Keratinocyte (primary cell): ENCODE results near the gene METTL24. TPM values are rescaled to one million over a fixed set of nuclear protein-coding genes. Genes with fewer than 3 reads are reported as not detected.

ENCODE experiments used
- DNase-seq: peaks from one replicate; pipeline ENCODE4 v3.0.0-alpha.2; 2011; ENCODE audit warnings: low read depth, missing footprints, low spot score
- FAIRE-seq: peaks from 2 replicates; lab custom pipeline; 2011; peaks lifted over from hg19 to GRCh38; lab: Jason Lieb, UNC
- H2AFZ ChIP-seq: 2 replicates; pipeline ENCODE4 v1.6.0; 2012; ENCODE audit warnings: low read length, control low read depth, inconsistent platforms; ENCODE audit not compliant: control insufficient read depth
- H3K27ac ChIP-seq: 2 replicates; pipeline ENCODE4 v1.5.1; 2011; ENCODE audit warnings: low read length; ENCODE audit not compliant: control insufficient read depth, insufficient read depth
- H3K27me3 ChIP-seq: 3 replicates; pipeline ENCODE4 v1.6.0; 2011; ENCODE audit warnings: low read length; ENCODE audit not compliant: control insufficient read depth, insufficient read depth; ENCODE audit errors: extremely low read depth
- H3K36me3 ChIP-seq, 2 experiments: 2 replicates in 1 of 2; 3 replicates in 1 of 2; pipeline ENCODE4 v1.5.1; 2011; ENCODE audit warnings: low read length in 2 of 2, mild to moderate bottlenecking in 1 of 2; ENCODE audit not compliant: control insufficient read depth in 2 of 2, insufficient read depth in 2 of 2; ENCODE audit errors: extremely low read depth in 1 of 2
- H3K4me1 ChIP-seq: 3 replicates; pipeline ENCODE4 v1.5.1; 2011; ENCODE audit warnings: low read length; ENCODE audit not compliant: control insufficient read depth, insufficient read depth; ENCODE audit errors: extremely low read depth
- H3K4me2 ChIP-seq: 3 replicates; pipeline ENCODE4 v1.6.0; 2011; ENCODE audit warnings: low read depth, low read length; ENCODE audit not compliant: control insufficient read depth, insufficient read depth; ENCODE audit errors: extremely low read depth
- H3K4me3 ChIP-seq, 3 experiments: fragments of 200-600 bp in 1 of 3; sonication (generic) in 1 of 3; 2 replicates in 2 of 3; 3 replicates in 1 of 3; pipeline ENCODE4 v1.5.1; 2011 to 2016; ENCODE audit warnings: low read length in 3 of 3, mild to moderate bottlenecking in 3 of 3, control low read depth in 2 of 3, inconsistent platforms in 1 of 3, low read depth in 1 of 3, mixed read lengths in 1 of 3, mixed run types in 1 of 3, moderate library complexity in 1 of 3; ENCODE audit not compliant: control insufficient read depth in 2 of 3, insufficient read depth in 2 of 3; ENCODE audit errors: extremely low read depth in 1 of 3
- H3K79me2 ChIP-seq: 2 replicates; pipeline ENCODE4 v1.6.0; 2012; ENCODE audit warnings: low read length; ENCODE audit not compliant: control insufficient read depth, insufficient read depth
- H3K9ac ChIP-seq: 3 replicates; pipeline ENCODE4 v1.6.0; 2011; ENCODE audit warnings: low read length; ENCODE audit not compliant: control insufficient read depth, insufficient read depth; ENCODE audit errors: extremely low read depth
- H3K9me1 ChIP-seq: 3 replicates; pipeline ENCODE4 v1.6.0; 2011; ENCODE audit warnings: low read length; ENCODE audit not compliant: control insufficient read depth, insufficient read depth; ENCODE audit errors: extremely low read depth
- H3K9me3 ChIP-seq: 2 replicates; pipeline ENCODE4 v1.5.1; 2012; ENCODE audit warnings: low read depth, low read length; ENCODE audit not compliant: control insufficient read depth
- H4K20me1 ChIP-seq: 3 replicates; pipeline ENCODE4 v1.6.0; 2011; ENCODE audit warnings: low read length; ENCODE audit not compliant: control insufficient read depth, insufficient read depth; ENCODE audit errors: extremely low read depth
- CTCF ChIP-seq, 3 experiments: IDR thresholded peaks in 1 of 3; conservative IDR thresholded peaks in 1 of 3; optimal IDR thresholded peaks in 1 of 3; 2 replicates in 2 of 3; 3 replicates in 1 of 3; pipeline versions ENCODE3 to v1.5.1; 2011; ENCODE audit warnings: low read length in 3 of 3, mild to moderate bottlenecking in 3 of 3, moderate library complexity in 2 of 3, control low read depth in 1 of 3, inconsistent platforms in 1 of 3; ENCODE audit not compliant: insufficient read depth in 2 of 3; ENCODE audit errors: extremely low read depth in 1 of 3
- EZH2 ChIP-seq: IDR thresholded peaks from one replicate; pipeline ENCODE4 v1.6.1; 2012; ENCODE audit warnings: inconsistent platforms, mild to moderate bottlenecking, low read length, moderate library complexity
- dilution Hi-C: fragments of 300-500 bp; cut with MboI; formaldehyde crosslinking; loops from one replicate; pipeline ENCODE4 v1.7.0; 2020; ENCODE audit warnings: low sequenced_read_pairs; ENCODE audit not compliant: extremely low pct_ligation_motif_present
- polyA plus RNA-seq, 5 experiments: library from polyadenylated mRNA; depleted of rRNA in 3 of 5; stranded (reverse) in 3 of 5; stranded (forward) in 1 of 5; unstranded in 1 of 5; fragments of >200 nt; gene quantifications; 1 replicate in 1 of 5; 2 replicates in 3 of 5; 3 replicates in 1 of 5; pipeline versions ENCODE4 v1.2.1 to v1.2.3, GENCODE V29; 2011 to 2012; ENCODE audit warnings: missing spikeins in 2 of 5, low read depth in 1 of 5, low replicate concordance in 1 of 5

Gene METTL24
- polyA plus RNA-seq, 1 donor (not counting 4 experiments of a cell fraction or from before 2014, with no cell fraction given), result not detected

DNA sequence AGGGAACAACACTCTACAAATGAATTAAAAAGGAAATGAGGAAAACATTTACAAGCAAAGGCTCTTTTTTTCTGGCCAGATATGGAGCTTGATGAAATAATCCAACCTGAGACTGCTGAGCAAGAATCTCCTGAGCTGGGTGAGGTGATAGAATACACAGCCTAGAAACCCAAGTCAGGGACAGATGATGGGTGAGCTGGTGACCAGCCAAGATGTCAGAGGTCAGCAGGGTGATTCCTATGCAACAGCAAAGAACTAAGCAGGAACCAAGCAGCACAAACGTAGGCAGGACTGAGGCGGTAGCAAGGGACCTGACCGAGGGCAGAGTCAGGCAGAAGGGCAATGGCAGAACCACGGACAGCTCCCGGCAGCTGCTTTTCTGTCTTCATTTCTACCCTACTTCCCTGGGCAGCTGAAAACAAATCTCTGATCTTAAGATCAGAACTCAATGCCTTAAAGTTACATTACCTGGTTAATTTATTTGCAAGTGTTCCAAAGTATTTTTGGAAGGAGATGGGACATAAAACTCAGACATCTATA, 102.9 kb downstream of the METTL24 start:
- Histone ChIP-seq H3K79me2 (no peaks in the 10 kb centered on the region), H3K9ac (no peak overlapping the region), H3K36me3 (no peaks in the 10 kb centered on the region), H4K20me1 (no peaks in the 10 kb centered on the region), H3K4me1 (no peaks in the 10 kb centered on the region), H3K27me3 (no peaks in the 10 kb centered on the region), H2AFZ (no peak overlapping the region), H3K9me1 (no peaks in the 10 kb centered on the region), H3K4me3 (no peak overlapping the region), H3K4me2 (no peak overlapping the region), H3K9me3 (no peaks in the 10 kb centered on the region), H3K27ac (no peak overlapping the region)
- FAIRE-seq (no peak), DNase-seq (no peak)
- dilution Hi-C loops, result no loop called here
- TF ChIP-seq EZH2, result no peak
- TF ChIP-seq CTCF (optimal IDR thresholded peaks at IDR 0.05 in 1 of 3, IDR thresholded peaks at IDR 0.05 in 1 of 3, conservative IDR thresholded peaks at IDR 0.05 in 1 of 3; ENCODE audit: extremely low read depth in 1 of 3, insufficient read depth in 2 of 3, low read length in 3 of 3), result no peak

- TF ChIP-seq CTCF (optimal IDR thresholded peaks at IDR 0.05 in 1 of 3, IDR thresholded peaks at IDR 0.05 in 1 of 3, conservative IDR thresholded peaks at IDR 0.05 in 1 of 3; ENCODE audit: extremely low read depth in 1 of 3, insufficient read depth in 2 of 3, low read length in 3 of 3) (no peak), EZH2 (no peak)
- H3K9me1 ChIP-seq, result no peaks in the 10 kb centered on the region
- no peak overlapping the region for H3K4me3 ChIP-seq
- no peaks in the 10 kb centered on the region for H3K9me3 ChIP-seq
- H2AFZ ChIP-seq, result no peak overlapping the region
- H3K9ac ChIP-seq, result no peak overlapping the region
- H3K36me3 ChIP-seq, result no peaks in the 10 kb centered on the region
- no peaks in the 10 kb centered on the region for H4K20me1 ChIP-seq
- DNase-seq, result no peak
- dilution Hi-C loops, result no loop called here
- no peak overlapping the region for H3K27ac ChIP-seq
- no peak for FAIRE-seq
- H3K4me2 ChIP-seq, result no peak overlapping the region
- no peaks in the 10 kb centered on the region for H3K4me1 ChIP-seq
- no peaks in the 10 kb centered on the region for H3K79me2 ChIP-seq
- H3K27me3 ChIP-seq, result no peaks in the 10 kb centered on the region
Observed at GRCh38 chr6:110250838-110251237, 107.3 kb downstream of the METTL24 start.
